Small intestine (tissue), 7 donors: Measurements from ENCODE around the gene RAPGEF1. TPM values are rescaled to one million over a fixed set of nuclear protein-coding genes. Genes with fewer than 3 reads are reported as not detected.
"Not testable (repeated sequence)": the region's sequence is repeated elsewhere in the genome, so short reads cannot be mapped to it uniquely, and the experiment has no call there.

ENCODE experiments used
- DNase-seq, 2 donors: peaks; one replicate each; pipeline versions ENCODE4 v3.0.0 to v3.0.0-alpha.2; 2013
- FAIRE-seq: peaks from 2 replicates; lab custom pipeline; 2012; peaks lifted over from hg19 to GRCh38; lab: Jason Lieb, UNC
- H3K27ac ChIP-seq, 3 donors: one replicate each; pipeline ENCODE4 v1.5.1; 2013; ENCODE audit warnings: low read length in 2 of 3, mild to moderate bottlenecking in 2 of 3, control low read depth in 1 of 3, inconsistent platforms in 1 of 3, low read depth in 1 of 3, moderate library complexity in 1 of 3
- H3K27me3 ChIP-seq, 3 donors: one replicate each; pipeline ENCODE4 v1.6.1; 2013; ENCODE audit warnings: low read length in 3 of 3, inconsistent platforms in 1 of 3; ENCODE audit not compliant: control insufficient read depth in 3 of 3, insufficient read depth in 3 of 3
- H3K36me3 ChIP-seq, 3 donors: one replicate each; pipeline ENCODE4 v1.6.1; 2013; ENCODE audit warnings: low read length in 3 of 3, inconsistent platforms in 1 of 3, low read depth in 1 of 3, mild to moderate bottlenecking in 1 of 3, moderate library complexity in 1 of 3; ENCODE audit not compliant: control insufficient read depth in 3 of 3, insufficient read depth in 2 of 3
- H3K4me1 ChIP-seq, 3 donors: one replicate each; pipeline ENCODE4 v1.6.1; 2013; ENCODE audit warnings: low read length in 2 of 3, inconsistent platforms in 1 of 3, low read depth in 1 of 3, mild to moderate bottlenecking in 1 of 3, moderate library complexity in 1 of 3; ENCODE audit not compliant: control insufficient read depth in 3 of 3, insufficient read depth in 2 of 3
- H3K4me3 ChIP-seq, 3 donors: one replicate each; pipeline ENCODE4 v1.5.1; 2013; ENCODE audit warnings: low read length in 3 of 3, control low read depth in 1 of 3, inconsistent platforms in 1 of 3, low read depth in 1 of 3, mild to moderate bottlenecking in 1 of 3, moderate library complexity in 1 of 3
- H3K9me3 ChIP-seq, 2 donors: one replicate each; pipeline ENCODE4 v1.6.1; 2013; ENCODE audit warnings: low read depth in 1 of 2, low read length in 1 of 2; ENCODE audit not compliant: control insufficient read depth in 2 of 2, insufficient read depth in 1 of 2
- WGBS, 3 donors: extraction: QIAGEN DNeasy Blood & Tissue Kit; methylation state at CpG; one replicate each; pipeline ENCODE4 v1.1.7; 2013; 5-methylcytosine and 5-hydroxymethylcytosine counted together
- polyA plus RNA-seq, 4 donors: library from polyadenylated mRNA; stranded (reverse) in 3 of 4; unstranded in 1 of 4; fragments of 200-250 nt in 3 of 4; fragments of 120-200 nt in 1 of 4; gene quantifications; one replicate each; pipeline versions ENCODE4 v1.2.1 to v1.2.3, GENCODE V29; 2013
- donor health status: healthy with polysubstance abuse.
- donor health status: control.
- donor health status: control.
- donor health status: Bipolar disorder and iron deficiency.
- donor health status: healthy.

RAPGEF1 gene
- polyA plus RNA-seq, 4 donors = 15.4 to 43.4 (median 21.2) TPM

DNA sequence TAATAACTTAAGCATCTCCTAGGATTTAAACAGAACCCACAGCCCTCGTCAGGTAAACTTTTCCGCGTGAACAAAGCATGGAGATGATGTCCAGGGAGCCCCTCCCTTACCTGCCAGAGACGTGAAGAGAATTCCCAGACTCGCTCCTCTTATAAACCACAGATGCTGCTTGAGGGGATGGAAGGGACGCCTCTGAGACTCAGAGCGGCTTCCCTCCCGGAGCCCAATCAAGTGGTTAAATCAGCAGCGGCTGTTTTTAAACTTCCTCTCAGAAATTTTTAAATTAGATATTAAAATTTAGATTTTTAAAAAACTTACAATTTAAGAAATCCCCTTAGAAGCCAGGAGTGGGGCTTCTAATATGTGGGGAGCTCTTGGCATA lies 71.8 kb downstream of the RAPGEF1 start:
- H3K4me1 ChIP-seq = peaks cover 0 to 19% (median 13%) of the 10 kb centered on the region in 3 donors
- H3K4me3 ChIP-seq = no peak overlapping the region
- peak overlapping the region; percentile 19 to 89 (median 24) for H3K27ac ChIP-seq
- no peaks in the 10 kb centered on the region for H3K27me3 ChIP-seq
- H3K9me3 ChIP-seq = peaks cover 0 to 15% of the 10 kb centered on the region in 2 donors
- peaks cover 0 to 13% (median 0%) of the 10 kb centered on the region in 3 donors for H3K36me3 ChIP-seq
- FAIRE-seq (no peak), DNase-seq (no peak)
- WGBS, 3 donors = 71 to 92% (median 73%) methylated on average over 9 of the region's 9 CpGs

GRCh38 chr9:131667576-131667975 lies 72.3 kb downstream of the RAPGEF1 start:
- H3K27me3 ChIP-seq = no peaks in the 10 kb centered on the region
- WGBS, 3 donors = 73 to 79% (median 78%) methylated on average over 7 of the region's 7 CpGs
- FAIRE-seq (no peak), DNase-seq (peak in 1 of 2 donors; percentile 22)
- H3K9me3 ChIP-seq = peaks cover 0 to 15% of the 10 kb centered on the region in 2 donors
- H3K36me3 ChIP-seq = peaks cover 0 to 13% (median 0%) of the 10 kb centered on the region in 3 donors
- no peak overlapping the region for H3K4me3 ChIP-seq
- peak overlapping the region in 2 of 3 donors; percentile 24 to 89 for H3K27ac ChIP-seq
- peaks cover 0 to 19% (median 13%) of the 10 kb centered on the region in 3 donors for H3K4me1 ChIP-seq

- Histone ChIP-seq H3K27me3 (no peaks in the 10 kb centered on the region), H3K27ac (peak overlapping the region in 1 of 3 donors; percentile 89), H3K9me3 (peaks cover 0 to 15% of the 10 kb centered on the region in 2 donors), H3K4me3 (no peak overlapping the region), H3K36me3 (peaks cover 0 to 13% (median 0%) of the 10 kb centered on the region in 3 donors), H3K4me1 (peaks cover 1 to 16% (median 12%) of the 10 kb centered on the region in 3 donors)
- no peak for FAIRE-seq
- no peak for DNase-seq
- 84 to 91% (median 88%) methylated on average over 8 of the region's 8 CpGs for WGBS, 3 donors
Observed at GRCh38 chr9:131666774-131667173, 73.1 kb downstream of the RAPGEF1 start.

- H3K4me3 ChIP-seq = no peak overlapping the region
- H3K4me1 ChIP-seq = peaks cover 1 to 16% (median 6%) of the 10 kb centered on the region in 3 donors
- peaks cover 0 to 15% of the 10 kb centered on the region in 2 donors for H3K9me3 ChIP-seq
- no peak for FAIRE-seq
- H3K27ac ChIP-seq = no peak overlapping the region
- no peaks in the 10 kb centered on the region for H3K27me3 ChIP-seq
- WGBS, 3 donors = 46 to 63% (median 56%) methylated on average over 4 of the region's 4 CpGs
- peaks cover 0 to 10% (median 0%) of the 10 kb centered on the region in 3 donors for H3K36me3 ChIP-seq
- DNase-seq = no peak
Observed at GRCh38 chr9:131666029-131666428, 73.8 kb downstream of the RAPGEF1 start.

DNA sequence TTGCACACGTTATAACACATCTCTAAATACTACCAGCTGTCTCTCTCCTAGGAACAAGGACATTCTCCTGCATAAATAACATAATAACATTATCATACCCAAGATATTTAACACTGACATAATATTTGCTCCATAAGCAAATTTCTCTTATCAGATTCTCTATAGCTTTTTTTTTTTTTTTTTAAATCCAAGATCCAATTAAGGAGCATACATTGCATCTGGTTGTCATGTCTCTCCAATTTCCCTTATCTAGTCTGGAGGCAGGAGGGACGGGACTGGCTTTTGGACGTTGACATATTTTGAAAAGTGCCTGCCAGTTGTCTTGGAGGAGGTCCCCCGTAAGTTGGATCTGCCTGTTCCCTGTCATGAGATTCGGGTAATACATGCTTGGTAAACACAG lies 76.6 kb downstream of the RAPGEF1 start:
- H3K9me3 ChIP-seq = peaks cover 0 to 15% of the 10 kb centered on the region in 2 donors
- H3K27me3 ChIP-seq = no peaks in the 10 kb centered on the region
- H3K36me3 ChIP-seq = peaks cover 0 to 3% (median 0%) of the 10 kb centered on the region in 3 donors
- FAIRE-seq = no peak
- 83 to 84% (median 83%) methylated on average over 5 of the region's 5 CpGs for WGBS, 3 donors
- peaks cover 5 to 11% (median 7%) of the 10 kb centered on the region in 3 donors for H3K4me1 ChIP-seq
- H3K4me3 ChIP-seq = no peak overlapping the region
- DNase-seq = no peak
- H3K27ac ChIP-seq = no peak overlapping the region

DNA sequence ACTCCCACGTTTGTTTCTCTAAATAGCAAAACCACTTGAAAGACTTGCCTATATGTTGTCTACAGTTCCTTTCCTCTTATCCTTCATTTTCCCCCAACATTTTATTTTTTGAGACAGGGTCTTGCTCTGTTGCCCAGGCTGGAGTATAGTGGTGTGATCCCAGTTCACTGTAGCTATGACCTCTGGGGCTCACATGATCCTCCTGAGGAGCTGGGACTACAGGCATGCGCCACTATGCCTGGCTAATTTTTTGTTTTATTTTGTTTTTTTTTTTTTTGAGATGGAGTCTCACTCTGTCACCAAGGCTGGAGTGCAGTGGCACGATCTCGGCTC lies 77.6 kb downstream of the RAPGEF1 start:
- DNase-seq, FAIRE-seq, H3K27ac ChIP-seq, H3K27me3 ChIP-seq, H3K4me3 ChIP-seq, H3K36me3 ChIP-seq: not testable (repeated sequence)
- H3K4me1 ChIP-seq = peaks cover 8 to 19% (median 13%) of the 10 kb centered on the region in 3 donors
- 80 to 92% (median 90%) methylated on average over 4 of the region's 4 CpGs for WGBS, 3 donors
- H3K9me3 ChIP-seq = peaks cover 0 to 15% of the 10 kb centered on the region in 2 donors

DNA sequence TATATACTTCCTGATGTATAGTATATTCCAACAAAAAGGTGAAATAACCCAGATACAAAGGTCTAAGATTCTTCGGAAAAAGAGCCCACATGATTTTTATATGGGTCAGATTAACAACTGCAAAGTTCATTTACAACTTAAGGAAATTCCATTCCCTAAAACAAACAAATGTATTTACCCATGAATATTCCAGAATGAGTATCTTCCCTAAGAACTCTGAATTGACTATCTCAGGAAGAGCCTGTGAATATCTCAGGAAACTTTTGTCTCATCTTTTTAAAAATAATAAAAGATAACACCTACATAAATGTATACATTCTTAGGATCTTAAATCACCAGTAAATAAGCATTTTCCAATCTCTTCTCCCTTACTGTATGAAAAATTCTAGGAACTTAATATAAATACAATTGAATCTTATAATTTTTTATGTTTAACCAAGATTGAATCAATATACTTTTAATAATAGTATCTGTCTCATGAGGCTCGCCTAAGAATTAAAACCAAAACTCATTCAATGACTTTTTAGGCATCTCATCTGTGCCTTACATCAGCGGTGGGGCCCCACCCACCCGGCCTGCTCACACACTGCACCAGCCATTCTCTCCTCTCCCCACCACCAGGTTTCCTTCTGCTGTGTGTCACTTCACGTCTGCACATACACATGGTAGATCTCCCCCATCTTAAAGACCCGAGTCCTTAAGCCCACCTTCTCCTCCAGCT lies 78.1 kb downstream of the RAPGEF1 start:
- no peak overlapping the region for H3K4me3 ChIP-seq
- H3K9me3 ChIP-seq = peaks cover 0 to 15% of the 10 kb centered on the region in 2 donors
- H3K27me3 ChIP-seq = no peaks in the 10 kb centered on the region
- WGBS, 3 donors = 66 to 74% (median 72%) methylated on average over 6 of the region's 6 CpGs
- FAIRE-seq (no peak), DNase-seq (no peak)
- no peak overlapping the region for H3K27ac ChIP-seq
- H3K4me1 ChIP-seq = peaks cover 11 to 24% (median 15%) of the 10 kb centered on the region in 3 donors
- peaks cover 0 to 2% (median 0%) of the 10 kb centered on the region in 3 donors for H3K36me3 ChIP-seq

GRCh38 chr9:131660466-131661405 lies 79.1 kb downstream of the RAPGEF1 start:
- DNase-seq = no peak
- Histone ChIP-seq H3K36me3 (no peaks in the 10 kb centered on the region), H3K4me1 (peaks cover 14 to 33% (median 21%) of the 10 kb centered on the region in 3 donors), H3K4me3 (no peak overlapping the region), H3K9me3 (peaks cover 0 to 15% of the 10 kb centered on the region in 2 donors), H3K27ac (no peak overlapping the region), H3K27me3 (no peaks in the 10 kb centered on the region)
- WGBS, 3 donors = 90 to 96% (median 95%) methylated on average over 19 of the region's 19 CpGs
- FAIRE-seq = no peak
